Central memory CD8-positive, alpha-beta T cell (primary cell): ENCODE measurements around the gene IFT122.
A peak's percentile ranks its signal among the peaks of the same experiment; 100 is the strongest.

ENCODE experiments used
- ATAC-seq: fragments of 150-1000 bp; cut with Tn5 transposase; replicated peaks from 2 replicates; pipeline ENCODE4 v1.10.0; 2022; ENCODE audit warnings: mild to moderate bottlenecking, moderate FRiP score, moderate number of reproducible peaks; ENCODE audit not compliant: poor library complexity, severe bottlenecking; ENCODE audit errors: extremely low read depth
- DNase-seq, 2 donors: peaks; one replicate each; pipeline ENCODE4 v3.0.0; 2021; ENCODE audit warnings: low spot score in 2 of 2
- H3K27ac Mint-ChIP-seq: one replicate; pipeline ENCODE4 v1.8.0; 2022; ENCODE audit warnings: low read depth, mild to moderate bottlenecking, moderate library complexity, mixed read lengths
- H3K27me3 Mint-ChIP-seq: one replicate; pipeline ENCODE4 v1.8.0; 2022; ENCODE audit warnings: mixed read lengths
- H3K36me3 Mint-ChIP-seq: one replicate; pipeline ENCODE4 v1.8.0; 2022; ENCODE audit warnings: mild to moderate bottlenecking, moderate library complexity, mixed read lengths; ENCODE audit not compliant: insufficient read depth
- H3K4me1 Mint-ChIP-seq: one replicate; pipeline ENCODE4 v1.8.0; 2022; ENCODE audit warnings: mixed read lengths
- H3K4me3 Mint-ChIP-seq: one replicate; pipeline ENCODE4 v1.8.0; 2022; ENCODE audit warnings: mild to moderate bottlenecking, moderate library complexity, mixed read lengths
- H3K9me3 Mint-ChIP-seq: one replicate; pipeline ENCODE4 v1.8.0; 2022; ENCODE audit warnings: mixed read lengths

Gene IFT122

DNA sequence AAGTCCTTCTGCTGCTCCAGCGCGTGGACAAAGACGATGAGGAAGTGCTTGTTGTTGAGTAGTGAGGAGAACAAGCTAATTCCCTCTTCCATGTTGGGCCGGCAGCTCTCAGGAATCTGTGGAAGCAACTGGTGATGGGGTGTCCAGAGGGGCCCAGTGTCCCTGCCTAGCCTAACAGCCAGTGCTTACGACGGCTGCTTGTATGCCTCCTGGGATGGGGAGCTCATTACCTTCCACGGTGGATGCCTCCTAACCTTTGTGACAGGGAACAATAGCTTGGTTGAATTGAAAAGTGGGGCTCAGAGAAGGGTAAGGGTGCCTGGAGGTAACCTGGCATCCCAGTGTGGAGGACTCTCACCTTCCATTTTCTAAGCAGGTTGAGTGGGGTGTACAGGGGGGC lies 125.9 kb downstream of the IFT122 start:
- Mint-ChIP-seq H3K36me3 (peaks cover 5% of the 10 kb centered on the region), H3K27ac (peak overlapping the region; percentile 66), H3K27me3 (no peaks in the 10 kb centered on the region), H3K4me1 (peaks cover 38% of the 10 kb centered on the region), H3K4me3 (no peak overlapping the region), H3K9me3 (no peaks in the 10 kb centered on the region)
- ATAC-seq (no peak), DNase-seq (no peak)

DNA sequence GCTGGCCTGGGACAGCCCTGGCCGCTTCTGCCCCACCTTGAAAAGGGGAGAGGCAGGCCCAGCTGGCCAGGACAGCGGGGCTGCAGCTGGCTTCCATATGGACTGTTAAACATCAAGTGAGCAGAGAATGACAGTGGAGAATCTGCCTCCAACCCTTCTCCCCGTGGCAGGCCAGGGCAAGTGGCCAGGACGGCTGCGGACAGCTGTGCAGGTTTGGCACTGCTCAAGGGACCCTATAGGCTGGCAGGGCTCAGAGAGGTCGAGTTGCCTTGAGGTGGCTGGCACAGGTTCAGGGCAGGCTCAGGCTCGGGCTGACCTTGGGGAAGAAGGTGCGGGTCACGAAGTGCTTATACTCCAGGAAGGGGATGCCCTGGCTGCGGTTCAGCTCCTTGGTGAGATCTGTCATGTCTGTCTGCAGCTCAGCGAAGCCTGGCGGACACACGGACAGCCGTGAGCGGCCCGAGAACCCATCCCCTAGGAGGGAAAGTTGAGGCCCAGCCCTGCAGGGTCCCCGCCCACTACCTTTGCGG lies 127.2 kb downstream of the IFT122 start:
- no peak for DNase-seq
- H3K36me3 Mint-ChIP-seq, result peaks cover 9% of the 10 kb centered on the region
- H3K27me3 Mint-ChIP-seq, result no peaks in the 10 kb centered on the region
- ATAC-seq, result no peak
- H3K4me3 Mint-ChIP-seq, result peak overlapping the region; percentile 16
- H3K4me1 Mint-ChIP-seq, result peaks cover 43% of the 10 kb centered on the region
- H3K9me3 Mint-ChIP-seq, result no peaks in the 10 kb centered on the region
- H3K27ac Mint-ChIP-seq, result peak overlapping the region; percentile 66

DNA sequence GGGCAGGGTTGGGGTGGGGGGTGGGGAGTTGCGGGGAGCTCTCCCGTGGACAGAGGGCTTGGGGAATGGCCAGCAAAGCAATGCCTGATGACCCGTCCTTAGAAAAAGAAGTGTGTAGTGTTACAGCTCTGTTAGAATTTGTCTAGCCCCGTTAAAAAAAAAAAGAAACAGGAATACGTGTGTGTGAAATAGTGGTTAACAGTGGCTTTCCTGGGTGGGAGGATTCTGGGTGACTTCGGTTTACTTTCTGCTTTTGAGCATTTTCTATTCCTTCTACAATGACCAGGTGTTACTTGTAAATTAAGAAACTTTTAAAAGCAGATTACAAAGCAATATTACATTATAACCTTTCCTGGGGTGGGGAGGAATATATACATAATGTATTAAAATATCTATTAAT lies 127.9 kb downstream of the IFT122 start:
- Mint-ChIP-seq H3K27me3 (no peaks in the 10 kb centered on the region), H3K27ac (peak overlapping the region; percentile 75), H3K9me3 (no peaks in the 10 kb centered on the region), H3K36me3 (peaks cover 9% of the 10 kb centered on the region), H3K4me1 (peaks cover 45% of the 10 kb centered on the region), H3K4me3 (peak overlapping the region; percentile 26)
- DNase-seq, result no peak
- ATAC-seq, result peak; percentile 62

GRCh38 chr3:129569856-129570255 lies 129.8 kb downstream of the IFT122 start:
- no peaks in the 10 kb centered on the region for H3K27me3 Mint-ChIP-seq
- no peak for ATAC-seq
- no peak for DNase-seq
- H3K36me3 Mint-ChIP-seq, result peaks cover 14% of the 10 kb centered on the region
- no peaks in the 10 kb centered on the region for H3K9me3 Mint-ChIP-seq
- peaks cover 60% of the 10 kb centered on the region for H3K4me1 Mint-ChIP-seq
- no peak overlapping the region for H3K4me3 Mint-ChIP-seq
- H3K27ac Mint-ChIP-seq, result peak overlapping the region; percentile 74
